Suprapubic skin (tissue), 4 donors: ENCODE results near the gene TOR1A. TPM values are rescaled to one million over a fixed set of nuclear protein-coding genes. Genes with fewer than 3 reads are reported as not detected.

Experiments
- DNase-seq, 2 donors: peaks; one replicate each; pipeline ENCODE4 v3.0.0-alpha.2; 2019; ENCODE audit warnings: low spot score in 2 of 2
- H3K27ac ChIP-seq: fragments of 200-600 bp; sonication (generic); one replicate; pipeline ENCODE4 v1.5.1; 2019
- H3K27me3 ChIP-seq: fragments of 200-600 bp; sonication (generic); one replicate; pipeline ENCODE4 v1.5.1; 2019
- H3K36me3 ChIP-seq: fragments of 200-600 bp; sonication (generic); one replicate; pipeline ENCODE4 v1.5.1; 2019
- H3K4me1 ChIP-seq: fragments of 200-600 bp; sonication (generic); one replicate; pipeline ENCODE4 v1.5.1; 2019
- H3K4me3 ChIP-seq: fragments of 200-600 bp; sonication (generic); one replicate; pipeline ENCODE4 v1.5.1; 2019; ENCODE audit warnings: mild to moderate bottlenecking
- H3K9me3 ChIP-seq: fragments of 200-600 bp; sonication (generic); one replicate; pipeline ENCODE4 v1.5.1; 2019
- CTCF ChIP-seq, 2 donors: fragments of 200-600 bp in 1 of 2; fragments of 450-650 bp in 1 of 2; sonication (generic) in 1 of 2; IDR thresholded peaks; one replicate each; pipeline ENCODE4 v1.5.1; 2016 to 2019; ENCODE audit warnings: antibody characterized with exemption in 2 of 2, mild to moderate bottlenecking in 1 of 2, moderate library complexity in 1 of 2
- EP300 ChIP-seq: sonication (generic); formaldehyde crosslinking; IDR thresholded peaks from one replicate; pipeline ENCODE4 v1.6.1; 2017; ENCODE audit warnings: antibody characterized with exemption
- POLR2A ChIP-seq, 2 donors: fragments of 450-650 bp; IDR thresholded peaks; one replicate each; pipeline ENCODE4 v1.6.1; 2017; ENCODE audit warnings: antibody characterized with exemption in 2 of 2, mild to moderate bottlenecking in 2 of 2, moderate library complexity in 2 of 2
- POLR2AphosphoS5 ChIP-seq, 3 donors: sonication (generic); formaldehyde crosslinking; IDR thresholded peaks; one replicate each; pipeline ENCODE4 v1.6.1; 2017; ENCODE audit warnings: antibody characterized with exemption in 3 of 3
- WGBS: methylation state at CpG from one replicate; pipeline ENCODE4 v1.1.5; 2018; 5-methylcytosine and 5-hydroxymethylcytosine counted together
- total RNA-seq, 4 donors: library from RNA; depleted of rRNA; stranded (reverse); fragments of >200 nt; gene quantifications; one replicate each; pipeline ENCODE4 v1.1.0, GENCODE V29; 2016

TOR1A gene
- total RNA-seq, 4 donors from 2014 or later: 31.7 to 44.7 (median 36.3) TPM

- no peak for DNase-seq
- Histone ChIP-seq H3K9me3 (no peaks in the 10 kb centered on the region), H3K4me1 (peaks cover 26% of the 10 kb centered on the region), H3K27me3 (no peaks in the 10 kb centered on the region), H3K4me3 (no peak overlapping the region), H3K36me3 (no peaks in the 10 kb centered on the region), H3K27ac (no peak overlapping the region)
- 62% methylated on average over 10 of the region's 10 CpGs for WGBS
- no peak for TF ChIP-seq POLR2A (IDR thresholded peaks at IDR 0.05)
- TF ChIP-seq POLR2AphosphoS5 (IDR thresholded peaks at IDR 0.05): no peak
- TF ChIP-seq EP300: no peak
These were observed 50.5 kb downstream of the TOR1A start for GRCh38 chr9:129773262-129774048.

- H3K4me1 ChIP-seq: peaks cover 7% of the 10 kb centered on the region
- no peak overlapping the region for H3K27ac ChIP-seq
- H3K9me3 ChIP-seq: no peaks in the 10 kb centered on the region
- H3K36me3 ChIP-seq: no peaks in the 10 kb centered on the region
- no peak overlapping the region for H3K4me3 ChIP-seq
- WGBS: 83% methylated on average over 5 of the region's 5 CpGs
- no peak for DNase-seq
- H3K27me3 ChIP-seq: no peaks in the 10 kb centered on the region
- TF ChIP-seq EP300 (no peak), POLR2A (IDR thresholded peaks at IDR 0.05) (no peak)
These were observed 53.2 kb downstream of the TOR1A start for GRCh38 chr9:129770741-129771140.

- H3K36me3 ChIP-seq: no peaks in the 10 kb centered on the region
- WGBS: 79% methylated on average over 4 of the region's 5 CpGs
These were observed 54.3 kb downstream of the TOR1A start for GRCh38 chr9:129769669-129770068.

GRCh38 chr9:129768486-129768885 is 55.5 kb downstream of the TOR1A start:
- TF ChIP-seq POLR2AphosphoS5 (IDR thresholded peaks at IDR 0.05) (no peak), CTCF (IDR thresholded peaks at IDR 0.05) (no peak), POLR2A (IDR thresholded peaks at IDR 0.05) (no peak), EP300 (no peak)
- H3K36me3 ChIP-seq: no peaks in the 10 kb centered on the region
- peaks cover 3% of the 10 kb centered on the region for H3K4me1 ChIP-seq
- no peak for DNase-seq
- H3K27me3 ChIP-seq: no peaks in the 10 kb centered on the region
- H3K4me3 ChIP-seq: no peak overlapping the region
- 96% methylated on average over 6 of the region's 6 CpGs for WGBS
- H3K9me3 ChIP-seq: no peaks in the 10 kb centered on the region
- H3K27ac ChIP-seq: no peak overlapping the region

More at GRCh38 chr9:129769669-129770068, 54.3 kb downstream of the TOR1A start:
- no peak for DNase-seq
- no peaks in the 10 kb centered on the region for H3K27me3 ChIP-seq
- no peak overlapping the region for H3K4me3 ChIP-seq
- H3K4me1 ChIP-seq: peaks cover under 1% of the 10 kb centered on the region
- no peak overlapping the region for H3K27ac ChIP-seq
- no peaks in the 10 kb centered on the region for H3K9me3 ChIP-seq
- TF ChIP-seq POLR2AphosphoS5 (IDR thresholded peaks at IDR 0.05): no peak
- no peak for TF ChIP-seq EP300
- no peak for TF ChIP-seq CTCF (IDR thresholded peaks at IDR 0.05)
- no peak for TF ChIP-seq POLR2A (IDR thresholded peaks at IDR 0.05)

- H3K4me3 ChIP-seq: no peak overlapping the region
- no peaks in the 10 kb centered on the region for H3K27me3 ChIP-seq
- no peaks in the 10 kb centered on the region for H3K9me3 ChIP-seq
- H3K36me3 ChIP-seq: no peaks in the 10 kb centered on the region
- peaks cover 23% of the 10 kb centered on the region for H3K4me1 ChIP-seq
- no peak overlapping the region for H3K27ac ChIP-seq
- WGBS: 87% methylated on average over 4 of the region's 4 CpGs
- no peak for TF ChIP-seq EP300
- no peak for TF ChIP-seq POLR2A (IDR thresholded peaks at IDR 0.05)
- TF ChIP-seq CTCF (IDR thresholded peaks at IDR 0.05): no peak
- no peak for TF ChIP-seq POLR2AphosphoS5 (IDR thresholded peaks at IDR 0.05)
- DNase-seq: no peak
These were observed 58.1 kb downstream of the TOR1A start for GRCh38 chr9:129765764-129766317.
